ENCODE results near the gene CNTNAP5. TPM values are rescaled to one million over a fixed set of nuclear protein-coding genes. Genes with fewer than 3 reads are reported as not detected.

Gene CNTNAP5
- total RNA-seq, 1 experiment from 2014 or later = not detected

DNA sequence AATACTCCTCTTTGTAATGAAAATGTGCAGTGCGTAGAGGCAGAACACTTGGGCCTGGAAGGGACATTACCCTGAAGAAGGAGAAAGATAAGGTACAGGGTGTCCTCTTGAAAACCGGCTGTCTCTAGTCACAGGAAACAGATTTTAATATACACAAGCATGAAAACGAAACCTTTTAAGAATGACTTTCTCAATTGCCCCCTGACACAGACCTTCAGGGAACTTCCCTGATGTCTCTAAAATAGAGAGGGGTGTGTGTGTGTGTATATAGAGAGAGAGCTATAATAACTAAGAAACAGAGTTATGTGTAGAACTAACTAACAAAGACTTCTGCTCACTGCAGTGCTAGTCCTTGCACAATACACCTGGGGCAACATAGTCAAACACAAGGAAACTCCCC lies 780.0 kb downstream of the CNTNAP5 start:
- no peaks in the 10 kb centered on the region for H3K27me3 ChIP-seq (ENCODE audit: control insufficient read depth, insufficient read depth, low read length)
- H3K9me3 ChIP-seq (ENCODE audit: control insufficient read depth, insufficient read depth, low read depth, low read length) = no peaks in the 10 kb centered on the region
- in situ Hi-C loops (cut with HindIII; ENCODE audit: low pct_unique_long_range_greater_than_20kb, low sequenced_read_pairs) = no loop called here
- H3K27ac ChIP-seq (ENCODE audit: low read length) = no peak overlapping the region
- H3K36me3 ChIP-seq (ENCODE audit: control insufficient read depth, insufficient read depth, low read length) = no peaks in the 10 kb centered on the region
- ChIA-PET POLR2A (no interaction called here), CTCF (no interaction called here)
- H3K4me3 ChIP-seq (ENCODE audit: low read depth in 2 of 2, low read length in 2 of 2) = no peak overlapping the region
- TF ChIP-seq POLR2AphosphoS5 (IDR thresholded peaks at IDR 0.05; ENCODE audit: low read depth, low read length) (no peak), TCF7L2 (IDR thresholded peaks at IDR 0.05; ENCODE audit: low read depth, low read length) (no peak), SIN3A (IDR thresholded peaks at IDR 0.05; ENCODE audit: borderline replicate concordance, insufficient read depth, low read depth, low read length) (no peak)
- TF ChIP-seq, protein P1, sequence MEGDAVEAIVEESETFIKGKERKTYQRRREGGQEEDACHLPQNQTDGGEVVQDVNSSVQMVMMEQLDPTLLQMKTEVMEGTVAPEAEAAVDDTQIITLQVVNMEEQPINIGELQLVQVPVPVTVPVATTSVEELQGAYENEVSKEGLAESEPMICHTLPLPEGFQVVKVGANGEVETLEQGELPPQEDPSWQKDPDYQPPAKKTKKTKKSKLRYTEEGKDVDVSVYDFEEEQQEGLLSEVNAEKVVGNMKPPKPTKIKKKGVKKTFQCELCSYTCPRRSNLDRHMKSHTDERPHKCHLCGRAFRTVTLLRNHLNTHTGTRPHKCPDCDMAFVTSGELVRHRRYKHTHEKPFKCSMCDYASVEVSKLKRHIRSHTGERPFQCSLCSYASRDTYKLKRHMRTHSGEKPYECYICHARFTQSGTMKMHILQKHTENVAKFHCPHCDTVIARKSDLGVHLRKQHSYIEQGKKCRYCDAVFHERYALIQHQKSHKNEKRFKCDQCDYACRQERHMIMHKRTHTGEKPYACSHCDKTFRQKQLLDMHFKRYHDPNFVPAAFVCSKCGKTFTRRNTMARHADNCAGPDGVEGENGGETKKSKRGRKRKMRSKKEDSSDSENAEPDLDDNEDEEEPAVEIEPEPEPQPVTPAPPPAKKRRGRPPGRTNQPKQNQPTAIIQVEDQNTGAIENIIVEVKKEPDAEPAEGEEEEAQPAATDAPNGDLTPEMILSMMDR (IDR thresholded peaks at IDR 0.05) = no peak
- TF ChIP-seq, protein P2, sequence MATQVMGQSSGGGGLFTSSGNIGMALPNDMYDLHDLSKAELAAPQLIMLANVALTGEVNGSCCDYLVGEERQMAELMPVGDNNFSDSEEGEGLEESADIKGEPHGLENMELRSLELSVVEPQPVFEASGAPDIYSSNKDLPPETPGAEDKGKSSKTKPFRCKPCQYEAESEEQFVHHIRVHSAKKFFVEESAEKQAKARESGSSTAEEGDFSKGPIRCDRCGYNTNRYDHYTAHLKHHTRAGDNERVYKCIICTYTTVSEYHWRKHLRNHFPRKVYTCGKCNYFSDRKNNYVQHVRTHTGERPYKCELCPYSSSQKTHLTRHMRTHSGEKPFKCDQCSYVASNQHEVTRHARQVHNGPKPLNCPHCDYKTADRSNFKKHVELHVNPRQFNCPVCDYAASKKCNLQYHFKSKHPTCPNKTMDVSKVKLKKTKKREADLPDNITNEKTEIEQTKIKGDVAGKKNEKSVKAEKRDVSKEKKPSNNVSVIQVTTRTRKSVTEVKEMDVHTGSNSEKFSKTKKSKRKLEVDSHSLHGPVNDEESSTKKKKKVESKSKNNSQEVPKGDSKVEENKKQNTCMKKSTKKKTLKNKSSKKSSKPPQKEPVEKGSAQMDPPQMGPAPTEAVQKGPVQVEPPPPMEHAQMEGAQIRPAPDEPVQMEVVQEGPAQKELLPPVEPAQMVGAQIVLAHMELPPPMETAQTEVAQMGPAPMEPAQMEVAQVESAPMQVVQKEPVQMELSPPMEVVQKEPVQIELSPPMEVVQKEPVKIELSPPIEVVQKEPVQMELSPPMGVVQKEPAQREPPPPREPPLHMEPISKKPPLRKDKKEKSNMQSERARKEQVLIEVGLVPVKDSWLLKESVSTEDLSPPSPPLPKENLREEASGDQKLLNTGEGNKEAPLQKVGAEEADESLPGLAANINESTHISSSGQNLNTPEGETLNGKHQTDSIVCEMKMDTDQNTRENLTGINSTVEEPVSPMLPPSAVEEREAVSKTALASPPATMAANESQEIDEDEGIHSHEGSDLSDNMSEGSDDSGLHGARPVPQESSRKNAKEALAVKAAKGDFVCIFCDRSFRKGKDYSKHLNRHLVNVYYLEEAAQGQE (IDR thresholded peaks at IDR 0.05; ENCODE audit: insufficient read depth in 1 of 2, low read depth in 2 of 2, low read length in 1 of 2) = no peak
- ATAC-seq (no peak), DNase-seq (ENCODE audit: low read depth, low spot score) (no peak)
- intact Hi-C loops (cut with micrococcal nuclease; ENCODE audit: unreplicated experiment) = no loop called here
- no TSS peak for BruUV-seq (replicated peaks)
- no peaks in the 10 kb centered on the region for H3K4me1 ChIP-seq (ENCODE audit: control insufficient read depth, insufficient read depth, low read length)

DNA sequence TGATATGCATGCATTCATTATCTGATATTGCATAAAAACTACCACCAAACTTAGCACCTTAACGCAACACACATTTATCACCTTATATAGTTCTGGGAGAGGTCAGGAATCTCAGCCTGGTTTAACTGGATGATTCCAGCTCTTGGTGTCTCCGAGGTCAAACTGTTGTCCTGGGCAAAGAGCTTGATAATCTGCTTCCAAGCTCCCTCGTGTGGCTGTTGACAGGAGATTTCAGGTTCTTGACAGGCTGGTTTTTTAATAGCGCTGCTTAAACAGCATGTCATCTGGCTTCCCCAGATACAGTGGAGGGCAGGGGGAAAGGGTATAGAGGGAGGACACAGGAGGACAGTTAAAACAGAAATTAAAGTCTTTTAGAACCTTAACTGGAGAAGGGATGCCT lies 785.0 kb downstream of the CNTNAP5 start:
- intact Hi-C loops (cut with micrococcal nuclease; ENCODE audit: unreplicated experiment) = loop anchor here (5.0 kb wide), 1 partner anchor 783 kb away; the partner anchor contains the start of gene CNTNAP5
- no peaks in the 10 kb centered on the region for H3K27me3 ChIP-seq (ENCODE audit: control insufficient read depth, insufficient read depth, low read length)
- ChIA-PET POLR2A (no interaction called here), CTCF (interaction anchor here (0.6 kb wide), 1 partner anchor 783 kb away, joined by 3 read pairs; no protein-coding TSS in a partner anchor)
- BruUV-seq (replicated peaks) = no TSS peak
- ATAC-seq (peak; percentile 80), DNase-seq (ENCODE audit: low read depth, low spot score) (no peak)
- TF ChIP-seq TCF7L2 (IDR thresholded peaks at IDR 0.05; ENCODE audit: low read depth, low read length) = no peak
- TF ChIP-seq, protein P1 (IDR thresholded peaks at IDR 0.05) = peak; percentile 70
- H3K36me3 ChIP-seq (ENCODE audit: control insufficient read depth, insufficient read depth, low read length) = no peaks in the 10 kb centered on the region
- H3K27ac ChIP-seq (ENCODE audit: low read length) = no peak overlapping the region
- H3K4me1 ChIP-seq (ENCODE audit: control insufficient read depth, insufficient read depth, low read length) = no peaks in the 10 kb centered on the region
- no peak overlapping the region for H3K4me3 ChIP-seq (ENCODE audit: low read depth in 2 of 2, low read length in 2 of 2)
- H3K9me3 ChIP-seq (ENCODE audit: control insufficient read depth, insufficient read depth, low read depth, low read length) = no peaks in the 10 kb centered on the region
- in situ Hi-C loops (cut with HindIII; ENCODE audit: low pct_unique_long_range_greater_than_20kb, low sequenced_read_pairs) = no loop called here
